Upper lobe of left lung (tissue), 4 donors: Measurements from ENCODE around the gene DENND10.

Experiments used
- EP300 ChIP-seq, 4 donors: sonication (generic); formaldehyde crosslinking; IDR thresholded peaks; one replicate each; pipeline ENCODE4 v1.5.1; 2017; ENCODE audit warnings: antibody characterized with exemption in 4 of 4, control low read depth in 2 of 4
- POLR2AphosphoS5 ChIP-seq, 2 donors: sonication (generic); formaldehyde crosslinking; IDR thresholded peaks; one replicate each; pipeline ENCODE4 v1.5.1; 2017; ENCODE audit warnings: antibody characterized with exemption in 2 of 2
- TF ChIP-seq, protein P1 (sequence below), 6 experiments: fragments of 450-650 bp in 4 of 6; fragments of 200-600 bp in 2 of 6; sonication (generic) in 2 of 6; IDR thresholded peaks; one replicate each; pipeline ENCODE4 v1.5.1; 2016 to 2019; ENCODE audit warnings: antibody characterized with exemption in 6 of 6

DNA sequence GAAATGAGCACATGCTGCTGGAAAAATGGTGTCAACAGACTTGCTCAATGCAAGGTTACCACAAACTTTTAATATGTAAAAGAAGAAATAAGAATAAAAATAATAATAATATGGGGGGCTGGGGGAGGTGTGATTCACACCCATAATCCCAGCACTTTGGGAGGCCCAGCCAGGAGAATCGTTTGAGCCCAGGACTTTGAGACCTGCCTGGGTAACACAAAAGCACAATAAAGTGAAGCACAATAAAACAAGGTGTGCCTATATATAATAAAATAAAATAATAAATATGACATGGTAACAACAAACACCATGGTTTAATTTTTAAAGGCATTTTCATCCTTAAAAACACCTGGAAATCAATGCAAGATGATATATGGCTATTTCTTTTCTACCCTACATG lies 48.4 kb upstream of the DENND10 start:
- TF ChIP-seq EP300 (IDR thresholded peaks at IDR 0.05) (no peak), POLR2AphosphoS5 (IDR thresholded peaks at IDR 0.05) (no peak)
- TF ChIP-seq, protein P1, sequence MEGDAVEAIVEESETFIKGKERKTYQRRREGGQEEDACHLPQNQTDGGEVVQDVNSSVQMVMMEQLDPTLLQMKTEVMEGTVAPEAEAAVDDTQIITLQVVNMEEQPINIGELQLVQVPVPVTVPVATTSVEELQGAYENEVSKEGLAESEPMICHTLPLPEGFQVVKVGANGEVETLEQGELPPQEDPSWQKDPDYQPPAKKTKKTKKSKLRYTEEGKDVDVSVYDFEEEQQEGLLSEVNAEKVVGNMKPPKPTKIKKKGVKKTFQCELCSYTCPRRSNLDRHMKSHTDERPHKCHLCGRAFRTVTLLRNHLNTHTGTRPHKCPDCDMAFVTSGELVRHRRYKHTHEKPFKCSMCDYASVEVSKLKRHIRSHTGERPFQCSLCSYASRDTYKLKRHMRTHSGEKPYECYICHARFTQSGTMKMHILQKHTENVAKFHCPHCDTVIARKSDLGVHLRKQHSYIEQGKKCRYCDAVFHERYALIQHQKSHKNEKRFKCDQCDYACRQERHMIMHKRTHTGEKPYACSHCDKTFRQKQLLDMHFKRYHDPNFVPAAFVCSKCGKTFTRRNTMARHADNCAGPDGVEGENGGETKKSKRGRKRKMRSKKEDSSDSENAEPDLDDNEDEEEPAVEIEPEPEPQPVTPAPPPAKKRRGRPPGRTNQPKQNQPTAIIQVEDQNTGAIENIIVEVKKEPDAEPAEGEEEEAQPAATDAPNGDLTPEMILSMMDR (IDR thresholded peaks at IDR 0.05) = no peak
